HUES64 (cell line): ENCODE data around the gene GLTP.
A peak's percentile ranks its signal among the peaks of the same experiment; 100 is the strongest.

Source experiments
- H3K27ac ChIP-seq: 2 replicates; pipeline ENCODE4 v1.7.0; 2013; ENCODE audit warnings: low read depth, low read length, inconsistent platforms
- H3K27me3 ChIP-seq: 2 replicates; pipeline ENCODE4 v1.6.1; 2013; ENCODE audit warnings: mild to moderate bottlenecking, low read length; ENCODE audit not compliant: insufficient read depth
- H3K36me3 ChIP-seq: 2 replicates; pipeline ENCODE4 v1.6.1; 2013; ENCODE audit warnings: mild to moderate bottlenecking, low read length; ENCODE audit not compliant: insufficient read depth
- H3K4me1 ChIP-seq: 2 replicates; pipeline ENCODE4 v1.6.1; 2013; ENCODE audit warnings: mild to moderate bottlenecking, low read length, moderate library complexity; ENCODE audit not compliant: insufficient read depth
- H3K4me3 ChIP-seq: 2 replicates; pipeline ENCODE4 v1.5.1; 2013; ENCODE audit warnings: mild to moderate bottlenecking, low read length, moderate library complexity
- H3K9ac ChIP-seq: 2 replicates; pipeline ENCODE4 v1.6.1; 2013; ENCODE audit warnings: mild to moderate bottlenecking, low read depth, low read length
- H3K9me3 ChIP-seq: 2 replicates; pipeline ENCODE4 v1.6.1; 2013; ENCODE audit warnings: low read depth, low read length; ENCODE audit not compliant: insufficient read depth
- WGBS: fragments of 150-250, 120-280 bp; methylation state at CpG from one replicate; pipeline ENCODE4 v1.1.7; 2013; ENCODE audit warnings: missing lambda C conversion rate; 5-methylcytosine and 5-hydroxymethylcytosine counted together

The GLTP gene

GRCh38 chr12:109840305-109841074 lies 39.9 kb downstream of the GLTP start:
- Histone ChIP-seq H3K4me1 (no peaks in the 10 kb centered on the region), H3K36me3 (no peaks in the 10 kb centered on the region), H3K4me3 (no peak overlapping the region), H3K9ac (no peak overlapping the region), H3K27me3 (no peaks in the 10 kb centered on the region), H3K27ac (no peak overlapping the region), H3K9me3 (no peaks in the 10 kb centered on the region)
- 72% methylated on average over 7 of the region's 7 CpGs for WGBS

GRCh38 chr12:109839444-109839843 lies 40.9 kb downstream of the GLTP start:
- H3K27me3 ChIP-seq, result no peaks in the 10 kb centered on the region
- 74% methylated on average over 5 of the region's 6 CpGs for WGBS
- H3K9ac ChIP-seq, result no peak overlapping the region
- no peaks in the 10 kb centered on the region for H3K4me1 ChIP-seq
- H3K4me3 ChIP-seq, result no peak overlapping the region
- H3K9me3 ChIP-seq, result no peaks in the 10 kb centered on the region
- H3K36me3 ChIP-seq, result no peaks in the 10 kb centered on the region
- no peak overlapping the region for H3K27ac ChIP-seq

- H3K36me3 ChIP-seq, result no peaks in the 10 kb centered on the region
- no peaks in the 10 kb centered on the region for H3K27me3 ChIP-seq
- H3K9me3 ChIP-seq, result no peaks in the 10 kb centered on the region
- 0 out of 2 replicates have a peak, but pooled peaks cover 3% of the 10 kb centered on the region for H3K4me1 ChIP-seq
- no peak overlapping the region for H3K27ac ChIP-seq
- H3K4me3 ChIP-seq, result no peak overlapping the region
- WGBS, result 76% methylated on average over 3 of the region's 3 CpGs
- no peak overlapping the region for H3K9ac ChIP-seq
Observed at GRCh38 chr12:109836916-109837315, 43.4 kb downstream of the GLTP start.

GRCh38 chr12:109835827-109836226 lies 44.5 kb downstream of the GLTP start:
- Histone ChIP-seq H3K4me1 (0 out of 2 replicates have a peak, but pooled peaks cover 3% of the 10 kb centered on the region), H3K36me3 (no peaks in the 10 kb centered on the region)

GRCh38 chr12:109833307-109834189 lies 46.8 kb downstream of the GLTP start, which contains the start of gene TRPV4:
TRPV4 (minus strand) TSS chr12:109833398; CDS start chr12:109814796, 18,602 bp downstream.
- H3K9ac ChIP-seq, result peak within 1 kb of the TSS; percentile 70
- 21% methylated on average over 67 of the region's 67 CpGs for WGBS
- no peak within 1 kb of the TSS for H3K27ac ChIP-seq
- no peaks in the 10 kb centered on the region for H3K27me3 ChIP-seq
- H3K36me3 ChIP-seq, result no peaks in the 10 kb centered on the region
- H3K4me3 ChIP-seq, result peak within 1 kb of the TSS; percentile 57
- 0 out of 2 replicates have a peak, but pooled peaks cover 3% of the 10 kb centered on the region for H3K4me1 ChIP-seq
- no peaks in the 10 kb centered on the region for H3K9me3 ChIP-seq

More at GRCh38 chr12:109835827-109836226, 44.5 kb downstream of the GLTP start:
- H3K9ac ChIP-seq, result no peak overlapping the region
- no peaks in the 10 kb centered on the region for H3K9me3 ChIP-seq
- 86% methylated on average over 4 of the region's 4 CpGs for WGBS
- H3K27ac ChIP-seq, result no peak overlapping the region
- no peaks in the 10 kb centered on the region for H3K27me3 ChIP-seq
- H3K4me3 ChIP-seq, result no peak overlapping the region

- H3K36me3 ChIP-seq, result no peaks in the 10 kb centered on the region
- H3K9me3 ChIP-seq, result no peaks in the 10 kb centered on the region
- no peaks in the 10 kb centered on the region for H3K27me3 ChIP-seq
- 0 out of 2 replicates have a peak, but pooled peaks cover 3% of the 10 kb centered on the region for H3K4me1 ChIP-seq
- no peak overlapping the region for H3K27ac ChIP-seq
- H3K4me3 ChIP-seq, result peak overlapping the region; percentile 57
- H3K9ac ChIP-seq, result peak overlapping the region; percentile 70
- 24% methylated on average over 28 of the region's 31 CpGs for WGBS
Observed at GRCh38 chr12:109832541-109833306, 47.6 kb downstream of the GLTP start.

GRCh38 chr12:109831929-109832328 lies 48.4 kb downstream of the GLTP start:
- 77% methylated on average over 9 of the region's 9 CpGs for WGBS
- no peak overlapping the region for H3K9ac ChIP-seq
- H3K36me3 ChIP-seq, result no peaks in the 10 kb centered on the region
- no peaks in the 10 kb centered on the region for H3K27me3 ChIP-seq
- no peaks in the 10 kb centered on the region for H3K9me3 ChIP-seq
- no peak overlapping the region for H3K4me3 ChIP-seq
- 0 out of 2 replicates have a peak, but pooled peaks cover 3% of the 10 kb centered on the region for H3K4me1 ChIP-seq
- H3K27ac ChIP-seq, result no peak overlapping the region

GRCh38 chr12:109831365-109831764 lies 49.0 kb downstream of the GLTP start:
- no peaks in the 10 kb centered on the region for H3K27me3 ChIP-seq
- no peaks in the 10 kb centered on the region for H3K9me3 ChIP-seq
- H3K36me3 ChIP-seq, result no peaks in the 10 kb centered on the region
- H3K4me1 ChIP-seq, result 0 out of 2 replicates have a peak, but pooled peaks cover 3% of the 10 kb centered on the region
- H3K9ac ChIP-seq, result no peak overlapping the region
- H3K4me3 ChIP-seq, result no peak overlapping the region
- 88% methylated on average over 6 of the region's 6 CpGs for WGBS
- H3K27ac ChIP-seq, result no peak overlapping the region

- 86% methylated on average over 2 of the region's 2 CpGs for WGBS
- H3K9ac ChIP-seq, result no peak overlapping the region
- no peaks in the 10 kb centered on the region for H3K36me3 ChIP-seq
- H3K27me3 ChIP-seq, result no peaks in the 10 kb centered on the region
- H3K4me1 ChIP-seq, result 0 out of 2 replicates have a peak, but pooled peaks cover 3% of the 10 kb centered on the region
- no peaks in the 10 kb centered on the region for H3K9me3 ChIP-seq
- H3K27ac ChIP-seq, result no peak overlapping the region
- no peak overlapping the region for H3K4me3 ChIP-seq
Observed at GRCh38 chr12:109830718-109831117, 49.6 kb downstream of the GLTP start.

- Histone ChIP-seq H3K4me3 (no peak overlapping the region), H3K9ac (no peak overlapping the region), H3K36me3 (no peaks in the 10 kb centered on the region), H3K9me3 (no peaks in the 10 kb centered on the region), H3K27me3 (no peaks in the 10 kb centered on the region), H3K4me1 (0 out of 2 replicates have a peak, but pooled peaks cover 3% of the 10 kb centered on the region), H3K27ac (no peak overlapping the region)
- 99% methylated on average over 2 of the region's 2 CpGs for WGBS
Observed at GRCh38 chr12:109830267-109830666, 50.1 kb downstream of the GLTP start.
